T-helper 17 cell (primary cell): ENCODE measurements around the gene LRRC28. TPM values are rescaled to one million over a fixed set of nuclear protein-coding genes. Genes with fewer than 3 reads are reported as not detected.

Experiments used
- ATAC-seq: fragments of 150-1000 bp; cut with Tn5 transposase; 2 replicates; pipeline ENCODE4 v1.10.0; 2021; ENCODE audit warnings: mild to moderate bottlenecking, moderate library complexity
- DNase-seq, 3 donors: peaks; one replicate each; pipeline versions ENCODE4 v3.0.0 to v3.0.0-alpha.2; 2020 to 2021
- H3K9me3 ChIP-seq: one replicate; pipeline ENCODE4 v1.7.0; 2013; ENCODE audit warnings: low read length, mild to moderate bottlenecking; ENCODE audit not compliant: control insufficient read depth, poor library complexity, severe bottlenecking
- H3K27ac Mint-ChIP-seq: one replicate; pipeline ENCODE4 v1.8.0; 2022; ENCODE audit warnings: mild to moderate bottlenecking, moderate library complexity, mixed read lengths
- H3K27me3 Mint-ChIP-seq: one replicate; pipeline ENCODE4 v1.8.0; 2022; ENCODE audit warnings: mixed read lengths
- H3K36me3 Mint-ChIP-seq: one replicate; pipeline ENCODE4 v1.8.0; 2022; ENCODE audit warnings: low read depth, mixed read lengths
- H3K4me1 Mint-ChIP-seq: one replicate; pipeline ENCODE4 v1.8.0; 2022; ENCODE audit warnings: mild to moderate bottlenecking, mixed read lengths
- H3K4me3 Mint-ChIP-seq: one replicate; pipeline ENCODE4 v1.8.0; 2022; ENCODE audit warnings: mild to moderate bottlenecking, moderate library complexity, mixed read lengths
- total RNA-seq, 4 donors: library from RNA in 2 of 4; stranded (reverse) in 2 of 4; gene quantifications; one replicate each; pipeline ENCODE4 v1.2.3 and lab custom pipeline; 2022 to 2026

Gene LRRC28
- total RNA-seq, 2 donors from 2014 or later, result 12.6 to 15.6 TPM

DNA sequence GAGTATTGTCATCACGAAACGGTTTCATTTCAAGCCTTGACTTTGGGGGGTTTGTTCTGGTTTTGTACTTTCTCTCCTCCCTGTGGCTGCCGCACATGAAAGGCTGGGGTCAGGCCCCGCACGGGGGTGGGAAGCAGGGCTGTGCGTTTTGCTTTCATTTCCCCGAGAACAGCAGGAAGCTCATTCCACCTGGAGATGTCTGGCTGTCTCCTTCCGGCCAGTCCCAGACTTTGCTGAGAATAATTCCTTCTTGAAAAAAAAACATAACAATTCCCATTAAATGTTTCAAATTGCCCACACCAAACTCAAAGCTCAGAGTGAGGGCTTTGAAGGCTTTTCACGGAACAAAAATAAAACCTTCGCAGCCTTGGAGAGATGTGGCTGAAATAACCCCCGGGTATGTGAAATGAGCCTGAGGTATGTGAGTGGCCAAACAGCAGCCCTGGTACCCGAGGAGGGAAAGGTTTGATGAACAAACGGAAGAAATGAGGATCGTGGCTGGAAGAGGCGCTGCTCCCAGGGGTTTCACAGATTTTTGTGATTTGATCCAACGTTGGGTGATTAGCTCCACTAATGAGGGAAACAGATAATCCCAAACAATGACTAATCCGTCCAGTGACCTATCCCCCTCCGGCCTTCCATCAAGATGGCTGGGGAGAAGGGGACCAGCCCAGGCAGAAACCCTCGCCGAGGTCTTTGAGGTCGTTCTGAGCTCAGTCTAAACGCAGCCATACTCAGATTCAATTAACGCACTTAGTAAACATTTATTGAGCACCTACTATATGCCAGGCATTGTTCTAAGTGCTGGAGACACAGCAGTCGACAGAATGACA, 187.6 kb downstream of the LRRC28 start:
- no peaks in the 10 kb centered on the region for H3K9me3 ChIP-seq
- Mint-ChIP-seq H3K27ac (no peak overlapping the region), H3K4me1 (peaks cover 19% of the 10 kb centered on the region), H3K27me3 (peaks cover 29% of the 10 kb centered on the region), H3K4me3 (no peak overlapping the region), H3K36me3 (no peaks in the 10 kb centered on the region)
- DNase-seq, result no peak
- ATAC-seq, result no peak

DNA sequence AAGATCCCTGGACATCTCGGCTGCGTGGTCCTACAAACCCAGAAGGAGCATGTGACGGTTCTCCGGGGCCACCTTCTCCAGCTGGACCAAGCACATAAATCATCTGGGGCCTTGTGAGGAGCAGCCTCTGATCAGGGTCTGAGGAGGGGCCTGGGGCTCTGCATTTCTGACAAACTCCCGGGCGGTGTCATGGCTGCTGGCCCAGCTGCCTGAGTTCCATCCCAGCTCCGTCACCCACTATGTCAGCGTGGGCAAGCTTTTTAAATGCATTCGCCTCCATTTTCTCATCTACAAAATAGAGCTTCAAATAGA, 188.2 kb downstream of the LRRC28 start:
- H3K27ac Mint-ChIP-seq, result no peak overlapping the region
- peaks cover 26% of the 10 kb centered on the region for H3K27me3 Mint-ChIP-seq
- H3K4me3 Mint-ChIP-seq, result no peak overlapping the region
- H3K9me3 ChIP-seq, result no peaks in the 10 kb centered on the region
- H3K4me1 Mint-ChIP-seq, result peaks cover 17% of the 10 kb centered on the region
- ATAC-seq (no peak), DNase-seq (no peak)
- H3K36me3 Mint-ChIP-seq, result no peaks in the 10 kb centered on the region

DNA sequence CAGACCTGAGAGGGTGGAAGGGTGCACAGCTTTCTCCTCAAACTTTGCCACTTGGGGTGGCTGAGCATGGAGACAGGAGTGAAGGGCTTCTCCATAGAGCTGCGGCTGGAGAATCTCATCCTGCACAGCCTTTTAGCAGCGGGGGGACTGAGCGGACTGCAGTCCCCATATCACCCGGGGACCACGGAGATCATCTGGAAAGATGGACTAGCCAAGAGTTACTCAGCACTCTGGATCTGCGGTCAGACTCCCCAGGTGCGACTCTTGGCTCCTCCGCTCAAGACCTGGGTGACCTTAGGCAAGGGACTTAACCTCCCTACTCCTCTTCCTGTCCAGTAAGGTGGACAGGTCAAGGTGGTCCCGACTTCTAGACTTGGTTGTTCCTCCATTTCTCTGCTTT, 188.7 kb downstream of the LRRC28 start:
- no peak for DNase-seq
- peaks cover 21% of the 10 kb centered on the region for H3K27me3 Mint-ChIP-seq
- no peak for ATAC-seq
- peaks cover 16% of the 10 kb centered on the region for H3K4me1 Mint-ChIP-seq
- H3K27ac Mint-ChIP-seq, result no peak overlapping the region
- H3K36me3 Mint-ChIP-seq, result no peaks in the 10 kb centered on the region
- no peak overlapping the region for H3K4me3 Mint-ChIP-seq
- H3K9me3 ChIP-seq, result no peaks in the 10 kb centered on the region

Other genes starting within 250 kb of the LRRC28 start
- not detected for gene PGPEP1L, start 243.7 kb upstream of the LRRC28 start, total RNA-seq
- 1 to 10 TPM; 1.4 to 2.7 TPM for gene SYNM, start 146.4 kb upstream of the LRRC28 start, total RNA-seq
- gene TTC23, start 1.9 kb upstream of the LRRC28 start, total RNA-seq, result under 1 TPM in 1 of 2 donors, not detected in 1; 0.30 TPM